Neural progenitor cell (in vitro differentiated cells): ENCODE measurements around the gene ZNF319.

Source experiments
- CTCF ChIP-seq: fragments of 200-600 bp; sonication (generic); IDR thresholded peaks from 2 replicates; pipeline ENCODE4 v1.5.1; 2017; ENCODE audit warnings: antibody characterized with exemption, mild to moderate bottlenecking
- EZH2 ChIP-seq: fragments of 200-600 bp; sonication (generic); IDR thresholded peaks from 2 replicates; pipeline ENCODE4 v1.6.1; 2017; ENCODE audit warnings: antibody characterized with exemption, mild to moderate bottlenecking, moderate library complexity

GRCh38 chr16:57949013-57949412 is 51.5 kb downstream of the ZNF319 start:
- TF ChIP-seq CTCF (no peak), EZH2 (no peak)
